GM19438 (cell line): Measurements from ENCODE around the gene KCNJ6.
"Not testable (repeated sequence)": the region's sequence is repeated elsewhere in the genome, so short reads cannot be mapped to it uniquely, and the experiment has no call there.

ENCODE experiments used
- ATAC-seq: cut with Tn5 transposase; IDR thresholded peaks from one replicate; pipeline ENCODE4 v1.9.1; 2021; ENCODE audit warnings: low read depth; ENCODE audit not compliant: unreplicated experiment

The KCNJ6 gene

GRCh38 chr21:37916310-37917051, at the start of gene KCNJ6:
TSS of gene KCNJ6 (minus strand) at chr21:37916457. CDS start at chr21:37840682, 75,775 bp downstream.
- ATAC-seq: no peak

DNA sequence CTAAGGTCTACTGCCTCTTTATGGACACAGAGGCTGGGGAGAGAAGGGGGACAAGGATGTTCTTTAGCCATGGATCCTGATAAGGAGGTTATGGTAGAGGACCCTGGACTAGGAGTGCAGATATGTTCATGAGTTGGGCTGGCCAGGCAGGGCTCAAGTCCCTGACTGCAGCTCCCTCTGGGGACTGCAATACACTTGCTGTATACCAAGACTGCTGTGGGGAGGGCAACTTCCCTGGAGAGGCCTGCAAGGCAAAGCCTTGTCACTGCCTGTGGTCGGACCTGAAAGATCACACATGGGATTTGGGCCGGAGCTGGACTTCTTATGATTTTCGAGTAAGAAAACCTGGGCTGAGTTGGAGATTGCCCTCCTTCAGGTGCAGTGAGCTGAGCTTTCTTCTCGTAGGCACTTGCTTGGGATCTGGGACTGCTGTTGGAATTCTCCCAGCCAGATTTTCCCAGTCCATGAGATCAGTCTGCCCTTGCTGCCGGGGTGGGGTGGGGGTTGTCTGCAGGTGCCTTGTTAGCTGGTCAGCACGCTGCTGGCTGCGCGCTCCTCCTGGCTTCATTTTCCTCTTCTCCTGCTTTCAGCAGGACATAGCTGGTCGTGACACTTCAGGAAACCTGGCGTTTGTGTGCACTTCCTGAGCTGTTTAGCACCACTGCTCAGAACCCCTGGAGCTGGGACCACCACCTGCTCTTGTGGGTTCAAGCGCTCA, 49.0 kb upstream of the KCNJ6 start:
- ATAC-seq: no peak

GRCh38 chr21:37958537-37958936, 42.3 kb upstream of the KCNJ6 start:
- ATAC-seq: no peak

DNA sequence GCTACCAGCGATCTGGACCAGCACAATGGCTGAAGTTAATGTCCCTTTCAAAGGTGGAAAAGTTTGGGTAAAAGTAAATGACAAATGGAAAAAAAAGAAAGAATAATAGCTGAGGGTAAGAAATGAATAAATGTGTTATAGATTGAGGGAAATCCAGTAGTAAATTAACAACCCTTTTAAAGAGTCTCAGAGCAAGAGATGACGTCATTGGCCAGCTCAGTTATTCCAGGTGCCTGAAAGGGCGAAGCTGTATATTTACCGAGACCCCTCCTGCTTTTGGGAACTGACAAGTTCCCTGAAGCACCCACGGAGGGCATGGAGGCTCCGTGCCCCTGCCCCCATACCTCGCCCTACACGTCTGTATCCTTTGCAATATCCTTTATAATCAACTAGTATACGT, 40.5 kb upstream of the KCNJ6 start:
- ATAC-seq: no peak

GRCh38 chr21:37945036-37945435, 28.8 kb upstream of the KCNJ6 start:
- ATAC-seq: no peak

GRCh38 chr21:37944496-37944895, 28.2 kb upstream of the KCNJ6 start:
- no peak for ATAC-seq

DNA sequence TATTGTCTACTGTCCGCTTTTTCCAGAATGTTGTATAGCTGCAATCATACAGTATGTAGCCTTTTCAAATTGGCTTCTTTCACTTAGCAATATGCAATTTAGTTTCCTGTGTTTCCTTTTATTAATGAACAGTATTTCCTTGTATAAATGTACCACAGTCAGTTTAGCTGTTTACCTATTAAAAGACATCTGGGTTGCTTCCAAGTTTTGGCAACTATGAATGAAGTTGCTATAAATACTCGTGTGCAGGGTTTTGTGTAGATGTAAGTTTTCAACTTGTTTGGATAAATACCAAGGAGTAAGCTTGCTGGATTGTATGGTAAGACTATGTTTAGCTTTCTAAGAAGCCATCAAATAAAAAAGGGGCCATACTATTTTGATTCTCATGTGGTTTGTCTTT, 24.4 kb upstream of the KCNJ6 start:
- ATAC-seq: no peak

- no peak for ATAC-seq
Observed at GRCh38 chr21:37939838-37940237, 23.6 kb upstream of the KCNJ6 start.

DNA sequence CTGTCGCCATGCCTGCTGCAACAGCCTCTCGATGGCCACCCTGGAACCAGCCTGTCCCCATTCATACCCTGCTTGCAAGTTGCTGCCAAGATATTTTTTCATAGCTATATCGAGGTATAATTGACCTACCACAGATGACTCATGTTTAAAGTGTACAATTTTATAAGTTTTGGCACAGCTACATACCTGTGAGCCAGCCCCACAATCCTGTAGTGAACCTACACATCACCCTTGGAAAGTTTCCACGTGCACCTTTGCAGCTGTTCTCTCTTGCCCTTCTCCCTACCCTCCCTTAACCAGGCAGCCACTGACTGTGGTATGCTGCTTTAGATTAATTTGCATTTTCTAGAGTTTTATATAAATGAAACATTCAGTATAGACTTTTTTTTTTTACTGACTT, 23.0 kb upstream of the KCNJ6 start:
- no peak for ATAC-seq

DNA sequence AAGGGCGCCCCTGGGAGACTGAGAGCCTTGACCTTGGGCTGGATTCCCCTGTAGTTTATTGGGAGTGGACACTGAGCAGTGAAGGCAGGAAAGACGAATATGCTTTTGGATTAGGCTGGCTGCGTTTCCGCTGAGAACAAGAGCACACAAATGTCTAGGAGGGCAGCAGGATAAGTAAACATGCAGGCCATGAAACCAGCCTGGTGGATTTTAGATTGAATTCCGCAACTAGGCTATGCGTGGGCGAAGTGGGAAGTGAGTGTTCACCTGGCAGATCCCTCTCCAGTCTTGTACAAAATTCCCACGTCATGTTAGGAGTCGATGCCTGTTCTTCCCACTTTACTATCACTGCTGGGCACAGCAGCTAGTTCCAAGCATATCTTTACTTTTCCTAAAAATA, 21.4 kb upstream of the KCNJ6 start:
- ATAC-seq: no peak

DNA sequence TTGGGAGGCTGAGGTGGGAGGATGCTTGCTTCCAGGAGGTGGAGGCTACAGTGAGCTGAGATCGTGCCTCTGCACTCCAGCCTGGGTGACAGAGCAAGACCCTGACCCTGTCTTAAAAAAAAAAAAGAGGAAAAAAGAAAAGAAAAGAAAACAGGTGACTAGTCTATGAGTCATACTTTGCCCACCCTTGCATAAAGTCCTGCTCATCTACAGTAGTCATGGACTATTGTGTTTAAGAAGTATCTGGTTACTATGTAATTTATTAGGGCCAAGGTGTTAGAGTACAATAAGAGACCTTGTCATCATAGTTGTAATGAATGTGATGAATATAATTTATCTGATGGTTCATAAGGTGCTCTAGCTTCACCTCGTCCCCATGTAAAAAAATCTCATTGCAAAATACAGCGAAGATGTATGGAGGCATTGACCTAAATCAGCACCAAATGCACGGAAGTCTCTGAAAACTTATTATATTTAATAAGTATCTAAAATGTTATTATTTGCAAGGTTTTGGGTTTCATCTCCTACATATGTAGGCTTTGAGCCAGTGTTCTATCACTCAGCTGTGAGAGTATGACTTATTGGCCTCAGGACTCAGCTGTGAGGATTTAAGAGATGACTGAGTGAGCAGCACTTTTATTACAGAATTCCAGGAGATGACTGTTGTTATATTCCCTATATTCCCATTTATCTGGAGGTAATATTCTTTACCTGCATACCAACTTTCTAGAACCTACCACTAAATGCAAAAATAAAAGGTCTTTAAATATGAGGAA, 19.9 kb upstream of the KCNJ6 start:
- no peak for ATAC-seq

DNA sequence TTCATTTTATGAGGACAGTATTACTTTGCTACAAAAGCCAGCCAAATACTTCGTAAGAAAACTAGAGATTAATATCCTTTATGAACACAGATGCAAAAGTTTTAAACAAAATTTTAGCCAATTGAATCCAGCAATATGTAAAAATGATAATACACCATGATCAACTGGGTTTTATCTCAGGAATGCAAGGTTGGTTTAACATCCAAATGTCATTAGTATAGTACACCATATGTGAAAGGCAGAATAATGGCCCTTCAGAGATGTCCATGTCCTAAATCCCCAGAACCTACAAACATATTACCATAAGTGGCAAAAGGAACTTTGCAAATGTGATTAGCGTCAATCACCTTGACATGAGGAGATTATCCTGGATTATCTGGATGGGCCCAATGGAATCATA, 16.7 kb upstream of the KCNJ6 start:
- no peak for ATAC-seq

DNA sequence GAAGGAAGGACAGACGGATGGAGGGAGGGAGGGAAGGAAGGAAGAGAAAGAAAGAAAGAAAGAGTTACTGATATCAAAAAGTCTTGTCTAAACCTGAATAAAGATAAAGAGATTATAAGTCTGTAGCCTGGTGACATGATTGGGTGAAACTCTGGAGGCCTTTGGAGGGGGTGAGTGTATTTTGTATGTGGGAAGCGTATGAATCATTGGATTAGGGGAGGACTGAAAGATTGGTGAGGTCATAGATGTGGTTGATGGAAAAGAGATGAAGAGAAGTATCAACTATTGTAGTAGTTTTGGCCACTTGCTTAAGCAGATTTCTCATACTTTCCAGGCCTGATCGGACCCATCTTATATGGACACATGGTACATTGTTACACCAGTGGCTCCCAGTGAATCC, 11.5 kb upstream of the KCNJ6 start:
- ATAC-seq: no peak

DNA sequence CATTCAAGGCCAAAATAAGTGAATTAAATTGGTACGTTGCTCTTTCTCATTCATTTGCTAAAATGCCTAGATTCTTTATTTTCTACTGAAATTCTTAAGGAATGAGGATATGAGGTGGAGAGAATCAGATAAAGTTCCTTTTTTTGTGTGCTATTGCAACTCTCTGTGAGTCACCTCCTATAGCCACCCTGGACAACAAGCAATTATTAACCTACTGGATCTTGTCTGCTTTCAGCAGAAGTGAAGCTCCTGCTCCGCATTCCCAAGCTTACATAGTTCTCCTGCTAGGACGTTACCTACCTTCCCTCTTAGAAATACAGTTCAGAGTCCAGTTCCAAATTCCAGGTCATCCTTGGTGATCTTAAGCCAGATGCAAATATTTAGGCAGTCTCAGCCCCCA, 4.8 kb upstream of the KCNJ6 start:
- no peak for ATAC-seq

GRCh38 chr21:37920302-37920701, 4.0 kb upstream of the KCNJ6 start:
- ATAC-seq: not testable (repeated sequence)

DNA sequence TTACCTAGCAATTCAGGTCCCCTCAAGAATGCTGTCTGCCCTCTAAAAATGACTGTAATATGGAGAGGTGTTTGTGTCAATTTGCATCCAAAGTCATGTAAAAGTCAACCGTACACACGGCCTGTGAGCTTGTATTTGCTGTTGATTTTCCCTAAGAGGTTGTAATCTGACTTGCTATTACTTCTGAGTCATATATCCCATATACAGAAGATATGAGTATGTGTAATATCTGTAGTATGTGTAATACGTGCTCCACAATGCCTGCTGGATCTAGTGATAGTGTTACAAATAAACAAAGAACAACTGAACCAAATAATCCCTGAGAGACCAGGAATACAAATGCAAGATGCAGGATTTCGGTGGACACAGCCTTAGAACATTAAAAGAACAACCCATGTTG, 1.4 kb upstream of the KCNJ6 start:
- ATAC-seq: no peak

DNA sequence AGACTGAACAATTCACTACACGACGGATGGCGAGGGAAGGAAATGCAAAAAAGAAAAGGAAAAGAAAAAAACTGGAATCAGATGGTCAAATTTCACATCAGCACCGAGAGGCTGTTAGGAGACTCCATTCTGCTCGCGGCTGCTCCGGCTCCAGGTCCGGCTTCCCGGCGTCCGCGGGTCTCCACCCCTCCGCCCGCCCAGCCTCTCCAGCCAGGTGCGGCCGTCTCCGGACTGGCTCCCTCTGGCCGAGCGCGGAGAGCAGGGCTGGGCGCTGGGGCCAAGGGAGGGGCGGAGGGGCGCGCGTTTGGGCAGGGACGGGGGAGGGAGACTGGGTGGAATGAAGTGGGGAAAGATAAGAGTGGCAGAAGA, 332 bp downstream of the KCNJ6 start:
- ATAC-seq: no peak

- no peak for ATAC-seq
Observed at GRCh38 chr21:37915497-37915911, 753 bp downstream of the KCNJ6 start.

- no peak for ATAC-seq
Observed at GRCh38 chr21:37912616-37913015, 3.6 kb downstream of the KCNJ6 start.

GRCh38 chr21:37909936-37910335, 6.3 kb downstream of the KCNJ6 start:
- ATAC-seq: no peak

DNA sequence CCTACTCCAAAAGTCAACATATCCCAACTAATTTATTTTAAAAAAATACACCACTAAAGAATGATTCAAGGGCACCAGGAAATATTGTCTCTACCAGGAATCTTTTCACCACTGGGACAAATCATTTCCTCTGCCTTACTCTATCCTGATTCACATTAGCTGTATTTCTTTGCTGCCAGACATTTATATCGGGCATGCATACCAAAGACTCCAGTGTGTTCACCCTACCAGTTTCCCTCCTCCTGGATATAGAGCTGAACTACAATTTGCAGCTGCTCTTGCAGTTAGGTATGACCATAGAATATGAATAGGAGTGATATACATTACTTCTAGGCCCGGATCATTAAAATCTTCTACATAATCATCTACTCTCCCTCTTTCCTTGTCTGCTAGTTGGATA, 7.6 kb downstream of the KCNJ6 start:
- no peak for ATAC-seq

DNA sequence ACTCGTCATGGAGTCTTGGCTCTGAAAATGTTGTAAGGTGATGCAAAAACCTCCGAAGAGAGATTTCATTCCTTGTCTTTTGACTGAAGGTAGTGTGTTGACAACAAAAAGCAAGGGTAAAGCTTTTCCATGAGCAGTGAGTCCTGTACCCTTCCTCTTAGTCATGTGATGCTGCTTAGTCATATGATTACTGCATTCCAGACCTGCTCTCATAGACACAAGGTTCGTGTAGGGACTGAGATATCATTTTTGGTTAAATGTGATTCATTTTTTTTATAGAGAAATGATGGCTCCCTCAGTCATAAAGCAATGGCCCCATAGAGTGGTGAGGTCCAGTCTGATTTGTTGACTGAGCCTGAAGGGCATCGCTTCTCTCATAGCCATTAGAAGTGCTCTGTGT, 9.2 kb downstream of the KCNJ6 start:
- no peak for ATAC-seq
